LNCaP clone FGC (cell line): ENCODE data around the gene MYO1E.

Source experiments
- DNase-seq: peaks from one replicate; pipeline ENCODE4 v3.0.0-alpha.2; 2011; ENCODE audit warnings: low read depth
- H3K4me3 ChIP-seq: 2 replicates; pipeline ENCODE4 v1.5.1; 2011; ENCODE audit warnings: mild to moderate bottlenecking, low read depth, low read length, control low read depth
- CTCF ChIP-seq: IDR thresholded peaks from 2 replicates; pipeline ENCODE4 v1.5.1; 2012; ENCODE audit warnings: mild to moderate bottlenecking; ENCODE audit not compliant: control insufficient read depth, insufficient read depth; ENCODE audit errors: extremely low read depth

The MYO1E gene

DNA sequence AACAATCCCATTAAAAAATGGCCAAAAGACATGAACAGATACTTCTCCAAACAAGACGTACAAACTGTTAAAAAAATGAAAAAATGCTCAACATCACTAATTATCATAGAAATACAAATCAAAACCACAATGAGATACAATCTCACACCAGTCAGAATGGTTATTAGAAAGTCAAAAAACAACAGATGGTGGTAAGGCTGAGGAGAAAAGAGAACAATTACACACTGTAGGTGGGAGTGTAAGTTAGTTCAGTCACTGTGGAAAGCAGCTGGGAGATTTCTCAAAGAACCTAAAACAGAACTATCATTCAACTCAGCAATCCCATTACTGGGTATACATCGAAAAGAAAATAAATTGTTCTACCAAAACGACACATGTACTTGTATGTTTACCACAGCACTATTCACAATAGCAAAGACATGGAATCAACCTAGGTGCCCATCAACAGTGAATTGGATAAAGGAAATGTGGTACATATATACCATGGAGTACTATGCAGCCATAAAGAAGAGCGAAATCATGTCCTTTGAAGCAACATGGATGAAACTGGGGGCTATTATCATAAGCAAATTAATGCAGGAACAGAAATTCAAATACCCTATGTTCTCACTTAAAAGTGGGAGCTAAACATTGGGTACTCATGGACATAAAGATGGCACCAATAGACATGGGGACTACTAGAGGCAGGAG is 51.5 kb downstream of the MYO1E start:
- no peak overlapping the region for H3K4me3 ChIP-seq
- no peak for TF ChIP-seq CTCF
- no peak for DNase-seq

DNA sequence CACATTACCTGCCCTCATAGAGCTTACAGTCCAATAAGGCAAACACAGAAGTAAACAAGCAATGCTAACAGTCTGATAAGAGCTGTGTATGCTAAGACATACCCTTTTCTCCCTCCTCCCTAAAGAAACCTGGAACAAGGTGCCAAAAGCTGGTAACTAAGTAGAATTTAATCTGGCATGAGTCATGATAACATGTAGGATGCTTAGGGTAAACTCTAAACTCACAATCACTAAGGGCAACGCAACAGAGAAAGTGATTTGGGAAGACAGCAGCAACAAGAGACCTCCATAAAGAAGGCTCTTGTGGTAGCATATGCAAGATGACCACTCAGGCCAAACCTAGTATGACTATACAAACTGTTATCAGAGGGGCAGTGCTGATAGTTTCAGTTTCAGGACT is 55.5 kb downstream of the MYO1E start:
- no peak for TF ChIP-seq CTCF
- no peak overlapping the region for H3K4me3 ChIP-seq
- DNase-seq, result no peak

DNA sequence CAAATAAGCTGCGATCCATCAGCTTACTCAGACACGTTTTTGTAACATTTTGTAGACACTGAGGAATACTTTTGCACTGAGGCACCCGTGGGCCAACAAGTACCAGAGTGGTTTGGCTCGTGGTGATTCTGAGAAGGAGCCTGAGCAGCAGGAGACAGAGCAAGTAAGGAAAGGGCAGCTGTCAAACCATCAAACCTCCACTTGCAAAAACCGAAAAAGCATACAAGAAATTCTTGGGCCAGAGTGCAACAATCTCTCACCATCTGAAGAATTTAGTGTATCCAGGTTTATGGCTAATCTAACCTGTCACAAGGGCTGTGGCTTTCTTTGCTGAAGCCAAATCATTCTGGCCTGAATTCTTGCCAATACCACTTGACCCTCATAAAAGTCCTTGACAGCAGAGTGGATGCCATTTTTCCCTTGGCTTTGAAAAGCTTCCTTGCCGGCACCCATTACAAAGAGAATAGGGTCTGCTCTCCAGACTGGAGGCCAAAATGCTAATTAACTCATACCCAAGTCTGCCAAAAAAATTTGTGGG is 56.7 kb downstream of the MYO1E start:
- no peak overlapping the region for H3K4me3 ChIP-seq
- TF ChIP-seq CTCF, result no peak
- DNase-seq, result peak; percentile 26

DNA sequence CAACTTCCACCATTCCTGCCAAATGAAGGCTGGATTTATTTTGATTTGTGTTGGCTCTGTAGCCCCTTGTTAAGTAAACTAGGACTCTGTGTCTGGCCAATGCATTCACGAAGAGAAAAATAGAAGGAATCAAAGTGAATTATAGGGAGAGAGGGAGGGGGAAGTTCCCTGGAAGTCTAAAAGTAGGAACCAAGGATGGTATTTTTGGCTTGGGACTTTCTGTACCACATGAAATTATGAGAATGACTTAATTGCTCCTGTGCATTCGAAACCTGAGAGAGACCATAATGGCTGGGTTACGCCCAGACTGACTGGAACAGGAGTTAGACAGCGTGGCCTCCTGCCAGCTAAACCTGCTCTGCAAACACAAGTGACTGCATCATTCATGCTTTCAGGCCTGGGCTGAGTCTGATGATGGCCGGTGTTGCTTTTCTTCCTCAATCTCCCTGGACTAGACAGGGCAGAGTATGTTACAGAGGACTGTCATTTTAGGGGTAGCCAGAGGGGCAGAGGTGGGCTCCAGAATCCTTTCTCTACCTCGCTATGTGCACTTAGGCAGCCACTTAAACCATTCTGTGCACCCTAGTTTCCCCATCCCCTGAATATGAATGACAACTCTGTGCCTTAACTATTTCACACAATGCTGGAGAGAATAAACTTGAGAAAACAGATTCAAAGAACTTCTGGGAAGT is 58.9 kb downstream of the MYO1E start:
- H3K4me3 ChIP-seq, result no peak overlapping the region
- TF ChIP-seq CTCF, result no peak
- DNase-seq, result peak; percentile 83

DNA sequence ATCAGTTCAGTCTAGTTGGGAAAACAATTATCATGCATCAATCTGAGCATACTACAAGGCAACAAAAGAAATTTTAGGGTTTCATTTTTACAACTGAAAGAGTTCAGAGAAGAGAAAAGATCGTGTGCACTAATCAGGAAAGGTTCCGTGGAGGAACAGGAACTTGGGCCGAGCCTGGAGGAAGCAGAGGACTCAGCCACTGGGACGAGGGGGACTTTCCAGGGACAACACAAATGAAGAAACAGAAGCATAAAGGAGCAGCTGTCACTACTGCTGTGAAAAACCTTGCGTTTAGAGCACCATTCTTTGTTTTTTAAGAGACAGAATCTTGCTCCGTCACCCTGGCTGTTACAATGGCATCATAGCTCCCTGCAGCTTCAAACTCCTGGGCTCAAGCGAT is 60.5 kb downstream of the MYO1E start:
- H3K4me3 ChIP-seq, result no peak overlapping the region
- no peak for TF ChIP-seq CTCF
- DNase-seq, result no peak

DNA sequence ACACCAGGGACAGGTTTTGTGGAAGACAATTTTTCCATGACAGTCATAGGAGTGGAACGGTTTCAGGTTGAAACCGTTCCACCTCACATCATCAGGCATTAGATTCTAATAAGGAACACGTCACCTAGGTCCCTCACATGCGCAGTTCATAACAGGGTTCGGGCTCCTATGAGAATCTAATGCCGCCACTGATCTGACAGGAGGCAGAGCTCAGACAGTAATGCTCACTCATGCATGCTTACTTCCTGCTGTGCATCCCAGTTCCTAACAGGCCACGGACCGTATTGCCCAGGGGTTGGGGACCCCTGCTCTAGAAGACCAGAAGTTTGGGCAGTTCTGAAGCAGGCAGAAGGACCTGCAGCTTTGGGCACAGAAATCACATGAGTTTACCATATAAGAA is 61.5 kb downstream of the MYO1E start:
- DNase-seq, result no peak
- no peak overlapping the region for H3K4me3 ChIP-seq
- TF ChIP-seq CTCF, result no peak
